IPS-NIHi7 (cell line): ENCODE results near the gene MLLT6.

Source experiments
- DNase-seq: peaks from one replicate; pipeline ENCODE4 v3.0.0; 2012; ENCODE audit warnings: mixed read lengths; ENCODE audit errors: extremely low spot score

The MLLT6 gene

GRCh38 chr17:38704606-38705522, at the start of gene MLLT6:
MLLT6 (plus strand) TSS chr17:38705273; CDS start chr17:38705633, 360 bp downstream.
- peak; percentile 71 for DNase-seq

- DNase-seq: no peak
These were observed 47.9 kb upstream of the MLLT6 start for GRCh38 chr17:38656959-38657823.

- DNase-seq: no peak
These were observed 47.0 kb upstream of the MLLT6 start for GRCh38 chr17:38657824-38658740.

GRCh38 chr17:38658741-38659345, 46.2 kb upstream of the MLLT6 start:
- no peak for DNase-seq

- no peak for DNase-seq
These were observed 45.7 kb upstream of the MLLT6 start for GRCh38 chr17:38659415-38659814.

GRCh38 chr17:38660097-38661025, 44.7 kb upstream of the MLLT6 start:
- DNase-seq: no peak

- DNase-seq: peak; percentile 93
These were observed 41.8 kb upstream of the MLLT6 start for GRCh38 chr17:38663125-38663751.

GRCh38 chr17:38663964-38664644, 41.0 kb upstream of the MLLT6 start:
- DNase-seq: no peak

GRCh38 chr17:38667099-38667786, 37.8 kb upstream of the MLLT6 start:
- peak; percentile 84 for DNase-seq

- no peak for DNase-seq
These were observed 37.3 kb upstream of the MLLT6 start for GRCh38 chr17:38667787-38668122.

- DNase-seq: no peak
These were observed 35.6 kb upstream of the MLLT6 start for GRCh38 chr17:38669520-38669919.

GRCh38 chr17:38671939-38672720, 32.9 kb upstream of the MLLT6 start:
- DNase-seq: peak; percentile 50

- no peak for DNase-seq
These were observed 32.0 kb upstream of the MLLT6 start for GRCh38 chr17:38672788-38673706.

- no peak for DNase-seq
These were observed 31.4 kb upstream of the MLLT6 start for GRCh38 chr17:38673707-38674013.

GRCh38 chr17:38674014-38674748, 30.9 kb upstream of the MLLT6 start:
- DNase-seq: no peak
